ENCODE measurements around the gene MVB12A.

DNA sequence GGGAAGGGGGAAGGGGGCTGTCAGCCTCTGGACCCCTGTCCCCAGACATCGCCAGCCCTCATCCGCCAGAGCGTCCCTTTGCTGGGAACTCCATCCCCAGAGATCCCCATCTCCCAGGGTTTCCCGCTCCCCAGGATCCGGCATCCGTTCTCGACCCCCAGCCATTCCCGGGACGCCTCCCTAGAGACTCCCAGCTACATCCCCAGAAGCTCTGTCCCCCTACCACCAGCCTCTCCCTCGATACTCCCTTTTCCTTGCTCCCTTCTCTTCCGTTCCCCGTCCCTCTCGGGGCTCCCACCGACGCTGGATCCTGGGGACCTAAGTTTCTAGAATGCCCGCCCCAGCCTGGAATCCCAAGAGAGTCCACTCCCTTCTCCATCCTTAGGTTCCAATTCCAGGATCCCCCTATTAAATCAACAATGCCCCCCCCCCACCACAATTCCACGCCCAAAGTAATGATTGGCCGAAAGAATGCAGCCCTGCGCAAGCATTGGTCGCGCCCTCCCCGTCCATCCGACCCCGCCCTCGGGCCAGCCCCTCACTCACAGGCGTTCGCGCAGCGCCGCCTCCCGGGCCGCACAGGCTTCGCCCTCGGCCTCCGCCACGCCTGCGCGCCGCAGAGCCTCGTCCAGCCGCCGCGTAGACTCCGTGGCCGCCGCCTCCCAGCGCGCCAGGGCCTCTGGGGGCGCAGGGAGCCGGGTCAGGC is 29.0 kb upstream of the MVB12A start:
- TF ChIP-seq ZNF274 (IDR thresholded peaks at IDR 0.05; ENCODE audit: low read depth, low read length), result no peak
- TF ChIP-seq SUZ12 (IDR thresholded peaks at IDR 0.05; ENCODE audit: extremely low read depth, insufficient read depth, insufficient read length), result no peak
- no peak for TF ChIP-seq YY1 (IDR thresholded peaks at IDR 0.05; ENCODE audit: insufficient read depth, insufficient read length)

All from NT2/D1 (cell line).